SK-N-SH treated with all-trans-retinoic acid at 6 μM for 48 hours (cell line): Measurements from ENCODE around the gene CLEC3B.
A peak's percentile ranks its signal among the peaks of the same experiment; 100 is the strongest.

Experiments used
- ATAC-seq: fragments of 200-7000 bp; cut with Tn5 transposase; 3 replicates; pipeline ENCODE4 v1.9.1; 2020; ENCODE audit warnings: mild to moderate bottlenecking, moderate library complexity
- ARNTL ChIP-seq: fragments of 450-650 bp; formaldehyde crosslinking; IDR thresholded peaks from 2 replicates; pipeline ENCODE4 v1.5.0; 2020; ENCODE audit warnings: low read depth, mild to moderate bottlenecking, moderate library complexity, borderline replicate concordance
- BACH2 ChIP-seq: fragments of 250-450 bp; sonication (Bioruptor Pico); IDR thresholded peaks from 2 replicates; pipeline ENCODE4 v1.9.0; 2021; ENCODE audit warnings: mild to moderate bottlenecking, borderline replicate concordance
- CREB5 ChIP-seq: fragments of 250-450 bp; sonication (Bioruptor Pico); IDR thresholded peaks from 2 replicates; pipeline ENCODE4 v1.5.1; 2020; ENCODE audit warnings: low read depth, mild to moderate bottlenecking, moderate library complexity
- CSDC2 ChIP-seq: fragments of 250-450 bp; sonication (Bioruptor Pico); IDR thresholded peaks from 2 replicates; pipeline ENCODE4 v1.5.0; 2020; ENCODE audit warnings: mild to moderate bottlenecking, moderate library complexity
- CSRNP3 ChIP-seq: fragments of 250-450 bp; sonication (Bioruptor Pico); IDR thresholded peaks from 2 replicates; pipeline ENCODE4 v1.5.1; 2021; ENCODE audit warnings: mild to moderate bottlenecking, moderate library complexity
- ESRRG ChIP-seq: fragments of 250-450 bp; sonication (Bioruptor Pico); IDR thresholded peaks from 2 replicates; pipeline ENCODE4 v1.6.1; 2021; ENCODE audit warnings: mild to moderate bottlenecking
- GLIS3 ChIP-seq: fragments of 250-450 bp; sonication (Bioruptor Pico); IDR thresholded peaks from 2 replicates; pipeline ENCODE4 v1.5.0; 2020; ENCODE audit warnings: mild to moderate bottlenecking, moderate library complexity
- ISL1 ChIP-seq: fragments of 250-450 bp; sonication (Bioruptor Pico); IDR thresholded peaks from 2 replicates; pipeline ENCODE4 v2.1.2; 2022; ENCODE audit warnings: mild to moderate bottlenecking, moderate library complexity
- OSR1 ChIP-seq: fragments of 250-450 bp; sonication (Bioruptor Pico); IDR thresholded peaks from 2 replicates; pipeline ENCODE4 v1.8.0; 2022; ENCODE audit warnings: moderate library complexity, mild to moderate bottlenecking, inconsistent platforms
- PATZ1 ChIP-seq: fragments of 250-450 bp; sonication (Bioruptor Pico); IDR thresholded peaks from 2 replicates; pipeline ENCODE4 v1.8.0; 2020; ENCODE audit warnings: mild to moderate bottlenecking, moderate library complexity, borderline replicate concordance
- POU6F1 ChIP-seq: fragments of 250-450 bp; sonication (Bioruptor Pico); IDR thresholded peaks from 2 replicates; pipeline ENCODE4 v1.8.0; 2021; ENCODE audit warnings: low read depth, mild to moderate bottlenecking, moderate library complexity, borderline replicate concordance
- PPARA ChIP-seq: fragments of 250-450 bp; sonication (Bioruptor Pico); IDR thresholded peaks from 2 replicates; pipeline ENCODE4 v1.5.0; 2020; ENCODE audit warnings: mild to moderate bottlenecking, borderline replicate concordance
- RARB ChIP-seq: fragments of 250-450 bp; sonication (Bioruptor Pico); IDR thresholded peaks from 2 replicates; pipeline ENCODE4 v1.8.0; 2021; ENCODE audit warnings: mild to moderate bottlenecking, moderate library complexity
- SNAI2 ChIP-seq: fragments of 250-450 bp; sonication (Bioruptor Pico); IDR thresholded peaks from 2 replicates; pipeline ENCODE4 v1.5.0; 2020; ENCODE audit warnings: mild to moderate bottlenecking, moderate library complexity
- TCF4 ChIP-seq: fragments of 250-450 bp; sonication (Bioruptor Pico); IDR thresholded peaks from 2 replicates; pipeline ENCODE4 v1.8.0; 2021; ENCODE audit warnings: mild to moderate bottlenecking, moderate library complexity, borderline replicate concordance
- TOX ChIP-seq: fragments of 250-450 bp; sonication (Bioruptor Pico); IDR thresholded peaks from 2 replicates; pipeline ENCODE4 v1.8.0; 2021; ENCODE audit warnings: mild to moderate bottlenecking, moderate library complexity, borderline replicate concordance
- ZC3H10 ChIP-seq: fragments of 250-450 bp; sonication (Bioruptor Pico); IDR thresholded peaks from 2 replicates; pipeline ENCODE4 v1.5.1; 2021; ENCODE audit warnings: mild to moderate bottlenecking, moderate library complexity
- ZFP3 ChIP-seq: fragments of 250-450 bp; sonication (Bioruptor Pico); IDR thresholded peaks from 2 replicates; pipeline ENCODE4 v1.5.0; 2020; ENCODE audit warnings: mild to moderate bottlenecking, moderate library complexity
- ZFP30 ChIP-seq: fragments of 450-650 bp; formaldehyde crosslinking; IDR thresholded peaks from 2 replicates; pipeline ENCODE4 v1.5.0; 2022; ENCODE audit warnings: mild to moderate bottlenecking, moderate library complexity
- ZNF565 ChIP-seq: fragments of 450-650 bp; formaldehyde crosslinking; conservative IDR thresholded peaks from 2 replicates; pipeline ENCODE4 v1.5.0; 2020; ENCODE audit warnings: low read depth, mild to moderate bottlenecking, moderate library complexity
- ZNF70 ChIP-seq: fragments of 450-650 bp; formaldehyde crosslinking; IDR thresholded peaks from 2 replicates; pipeline ENCODE4 v1.5.0; 2020; ENCODE audit warnings: mild to moderate bottlenecking, moderate library complexity
- ZNF8 ChIP-seq: fragments of 450-650 bp; formaldehyde crosslinking; IDR thresholded peaks from 2 replicates; pipeline ENCODE4 v1.5.0; 2020; ENCODE audit warnings: mild to moderate bottlenecking, moderate library complexity
- TF ChIP-seq, protein P1 (sequence below): fragments of 250-450 bp; sonication (Bioruptor Pico); IDR thresholded peaks from 2 replicates; pipeline ENCODE4 v1.5.0; 2020; ENCODE audit warnings: mild to moderate bottlenecking, moderate library complexity

Gene CLEC3B

GRCh38 chr3:44988073-44988472 is 38.0 kb upstream of the CLEC3B start:
- no peak for TF ChIP-seq CREB5 (CRISPR knock-in tag)
- no peak for TF ChIP-seq TCF4 (CRISPR knock-in tag)
- no peak for TF ChIP-seq OSR1 (CRISPR knock-in tag)
- TF ChIP-seq PATZ1 (CRISPR knock-in tag), result no peak
- no peak for TF ChIP-seq ZC3H10
- no peak for TF ChIP-seq ZFP30 (CRISPR knock-in tag)
- TF ChIP-seq CSRNP3 (CRISPR knock-in tag), result no peak
- TF ChIP-seq ESRRG, result no peak
- TF ChIP-seq RARB, result no peak
- no peak for TF ChIP-seq ZFP3 (CRISPR knock-in tag)
- no peak for TF ChIP-seq ARNTL
- no peak for TF ChIP-seq ZNF70 (CRISPR knock-in tag)
- TF ChIP-seq POU6F1 (CRISPR knock-in tag), result no peak
- no peak for TF ChIP-seq ISL1 (CRISPR knock-in tag)
- TF ChIP-seq CSDC2 (CRISPR knock-in tag), result no peak
- TF ChIP-seq ZNF565, result no peak
- TF ChIP-seq, protein P1, sequence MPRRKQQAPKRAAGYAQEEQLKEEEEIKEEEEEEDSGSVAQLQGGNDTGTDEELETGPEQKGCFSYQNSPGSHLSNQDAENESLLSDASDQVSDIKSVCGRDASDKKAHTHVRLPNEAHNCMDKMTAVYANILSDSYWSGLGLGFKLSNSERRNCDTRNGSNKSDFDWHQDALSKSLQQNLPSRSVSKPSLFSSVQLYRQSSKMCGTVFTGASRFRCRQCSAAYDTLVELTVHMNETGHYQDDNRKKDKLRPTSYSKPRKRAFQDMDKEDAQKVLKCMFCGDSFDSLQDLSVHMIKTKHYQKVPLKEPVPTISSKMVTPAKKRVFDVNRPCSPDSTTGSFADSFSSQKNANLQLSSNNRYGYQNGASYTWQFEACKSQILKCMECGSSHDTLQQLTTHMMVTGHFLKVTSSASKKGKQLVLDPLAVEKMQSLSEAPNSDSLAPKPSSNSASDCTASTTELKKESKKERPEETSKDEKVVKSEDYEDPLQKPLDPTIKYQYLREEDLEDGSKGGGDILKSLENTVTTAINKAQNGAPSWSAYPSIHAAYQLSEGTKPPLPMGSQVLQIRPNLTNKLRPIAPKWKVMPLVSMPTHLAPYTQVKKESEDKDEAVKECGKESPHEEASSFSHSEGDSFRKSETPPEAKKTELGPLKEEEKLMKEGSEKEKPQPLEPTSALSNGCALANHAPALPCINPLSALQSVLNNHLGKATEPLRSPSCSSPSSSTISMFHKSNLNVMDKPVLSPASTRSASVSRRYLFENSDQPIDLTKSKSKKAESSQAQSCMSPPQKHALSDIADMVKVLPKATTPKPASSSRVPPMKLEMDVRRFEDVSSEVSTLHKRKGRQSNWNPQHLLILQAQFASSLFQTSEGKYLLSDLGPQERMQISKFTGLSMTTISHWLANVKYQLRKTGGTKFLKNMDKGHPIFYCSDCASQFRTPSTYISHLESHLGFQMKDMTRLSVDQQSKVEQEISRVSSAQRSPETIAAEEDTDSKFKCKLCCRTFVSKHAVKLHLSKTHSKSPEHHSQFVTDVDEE, result no peak
- TF ChIP-seq TOX (CRISPR knock-in tag), result no peak
- TF ChIP-seq GLIS3 (CRISPR knock-in tag), result no peak

DNA sequence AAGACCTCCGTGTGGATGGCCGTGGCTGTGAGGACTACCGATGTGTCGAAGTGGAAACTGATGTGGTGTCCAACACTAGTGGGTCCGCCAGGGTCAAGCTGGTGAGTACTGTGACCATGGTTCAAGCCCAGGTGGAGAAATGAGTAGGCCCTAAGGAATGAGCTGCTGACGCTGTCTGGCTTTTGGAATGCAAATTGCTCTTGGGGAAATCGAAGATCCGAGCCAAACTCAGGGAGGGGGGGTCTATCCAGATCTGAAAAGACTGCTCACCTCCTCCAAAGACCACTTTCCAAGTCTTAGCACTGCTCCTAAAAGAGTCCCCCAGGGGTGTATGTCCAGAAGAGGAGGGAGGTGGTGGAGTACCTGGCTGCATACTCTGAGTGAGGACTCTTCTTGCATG is 37.0 kb upstream of the CLEC3B start:
- TF ChIP-seq TCF4 (CRISPR knock-in tag), result no peak
- ATAC-seq, result no peak

More at GRCh38 chr3:44988073-44988472, 38.0 kb upstream of the CLEC3B start:
- ATAC-seq, result peak; percentile 68

GRCh38 chr3:44989636-44990373 is 36.3 kb upstream of the CLEC3B start:
- no peak for ATAC-seq
- no peak for TF ChIP-seq OSR1 (CRISPR knock-in tag)
- no peak for TF ChIP-seq CSRNP3 (CRISPR knock-in tag)
- TF ChIP-seq PPARA (CRISPR knock-in tag), result no peak
- TF ChIP-seq ZNF565, result no peak
- no peak for TF ChIP-seq ZFP3 (CRISPR knock-in tag)
- TF ChIP-seq SNAI2 (CRISPR knock-in tag), result no peak
- no peak for TF ChIP-seq ARNTL
- no peak for TF ChIP-seq ISL1 (CRISPR knock-in tag)
- TF ChIP-seq, protein P1, result no peak
- no peak for TF ChIP-seq ZC3H10
- no peak for TF ChIP-seq ZNF70 (CRISPR knock-in tag)
- no peak for TF ChIP-seq TCF4 (CRISPR knock-in tag)
- TF ChIP-seq BACH2, result no peak
- no peak for TF ChIP-seq GLIS3 (CRISPR knock-in tag)
- no peak for TF ChIP-seq ZNF8 (CRISPR knock-in tag)
